CD14-positive monocyte (primary cell): ENCODE data around the gene GPR158. TPM values are rescaled to one million over a fixed set of nuclear protein-coding genes. Genes with fewer than 3 reads are reported as not detected.

Experiments
- DNase-seq, 3 donors: peaks; one replicate each; pipeline ENCODE4 v3.0.0-alpha.2; 2011 to 2022
- H2AFZ ChIP-seq: 2 replicates; pipeline ENCODE4 v1.6.0; 2012; ENCODE audit warnings: mild to moderate bottlenecking, low read depth, low read length, inconsistent platforms; ENCODE audit not compliant: insufficient read depth, poor library complexity, severe bottlenecking
- H3K27ac ChIP-seq, 2 donors: 1 replicate in 1 of 2; 2 replicates in 1 of 2; pipeline ENCODE4 v1.5.1; 2012 to 2013; ENCODE audit warnings: low read length in 2 of 2, control low read depth in 1 of 2, inconsistent platforms in 1 of 2, low read depth in 1 of 2, mild to moderate bottlenecking in 1 of 2
- H3K27me3 ChIP-seq, 2 donors: one replicate each; pipeline versions ENCODE4 v1.6.0 to v1.6.1; 2011 to 2013; ENCODE audit warnings: low read length in 2 of 2; ENCODE audit not compliant: control insufficient read depth in 2 of 2, insufficient read depth in 2 of 2
- H3K36me3 ChIP-seq, 2 donors: replicated peaks in 1 of 2; 1 replicate in 1 of 2; 2 replicates in 1 of 2; pipeline versions ENCODE4 v1.5.1 to v1.6.1; 2012 to 2013; ENCODE audit warnings: low read length in 2 of 2, control low read depth in 1 of 2, inconsistent platforms in 1 of 2, mild to moderate bottlenecking in 1 of 2; ENCODE audit not compliant: insufficient read depth in 2 of 2, control insufficient read depth in 1 of 2
- H3K4me1 ChIP-seq, 2 donors: 1 replicate in 1 of 2; 2 replicates in 1 of 2; pipeline versions ENCODE4 v1.5.1 to v1.6.1; 2012 to 2013; ENCODE audit warnings: low read length in 2 of 2, control low read depth in 1 of 2, inconsistent platforms in 1 of 2, mild to moderate bottlenecking in 1 of 2, moderate library complexity in 1 of 2; ENCODE audit not compliant: insufficient read depth in 2 of 2, control insufficient read depth in 1 of 2
- H3K4me2 ChIP-seq: replicated peaks from 2 replicates; pipeline ENCODE3; 2012; ENCODE audit warnings: low read length, moderate library complexity, mild to moderate bottlenecking; ENCODE audit not compliant: poor library complexity, severe bottlenecking; ENCODE audit errors: extremely low read depth
- H3K4me3 ChIP-seq, 3 experiments: fragments of 200-600 bp in 1 of 3; sonication (generic) in 1 of 3; replicated peaks in 1 of 3; 1 replicate in 2 of 3; 2 replicates in 1 of 3; pipeline ENCODE4 v1.5.1; 2011 to 2013; ENCODE audit warnings: low read length in 3 of 3, mild to moderate bottlenecking in 3 of 3, control low read depth in 2 of 3, low read depth in 2 of 3, inconsistent platforms in 1 of 3, moderate library complexity in 1 of 3
- H3K79me2 ChIP-seq: 2 replicates; pipeline ENCODE4 v1.6.0; 2012; ENCODE audit warnings: mild to moderate bottlenecking, control low read depth, inconsistent platforms, low read length, moderate library complexity; ENCODE audit not compliant: insufficient read depth
- H3K9ac ChIP-seq: 2 replicates; pipeline ENCODE4 v1.6.0; 2017; ENCODE audit warnings: low read length, mild to moderate bottlenecking; ENCODE audit not compliant: insufficient read depth, poor library complexity, severe bottlenecking
- H3K9me3 ChIP-seq, 2 donors: replicated peaks in 1 of 2; 1 replicate in 1 of 2; 2 replicates in 1 of 2; pipeline versions ENCODE4 v1.5.1 to v1.6.1; 2012 to 2013; ENCODE audit warnings: low read length in 2 of 2, control low read depth in 1 of 2; ENCODE audit not compliant: control insufficient read depth in 1 of 2, insufficient read depth in 1 of 2
- H4K20me1 ChIP-seq: 2 replicates; pipeline ENCODE4 v1.6.0; 2012; ENCODE audit warnings: mild to moderate bottlenecking, low read length, control low read depth, moderate library complexity; ENCODE audit not compliant: insufficient read depth
- H3K27ac Mint-ChIP-seq, 7 donors: one replicate each; pipeline ENCODE4 v1.8.0; 2020; ENCODE audit warnings: mild to moderate bottlenecking in 7 of 7, mixed read lengths in 7 of 7, moderate library complexity in 6 of 7, inconsistent platforms in 2 of 7
- H3K27me3 Mint-ChIP-seq, 3 donors: one replicate each; pipeline ENCODE4 v1.8.0; 2021 to 2022; ENCODE audit warnings: low read depth in 3 of 3, mild to moderate bottlenecking in 3 of 3, mixed read lengths in 3 of 3, moderate library complexity in 3 of 3, inconsistent platforms in 1 of 3
- H3K36me3 Mint-ChIP-seq, 2 donors: one replicate each; pipeline ENCODE4 v1.8.0; 2020; ENCODE audit warnings: mixed read lengths in 2 of 2, inconsistent platforms in 1 of 2, mild to moderate bottlenecking in 1 of 2
- H3K4me1 Mint-ChIP-seq: one replicate; pipeline ENCODE4 v1.8.0; 2020; ENCODE audit warnings: mild to moderate bottlenecking, mixed read lengths
- H3K4me3 Mint-ChIP-seq, 2 donors: one replicate each; pipeline ENCODE4 v1.8.0; 2020; ENCODE audit warnings: mild to moderate bottlenecking in 2 of 2, mixed read lengths in 2 of 2, moderate library complexity in 1 of 2
- H3K9me3 Mint-ChIP-seq, 7 donors: one replicate each; pipeline ENCODE4 v1.8.0; 2020 to 2022; ENCODE audit warnings: mixed read lengths in 7 of 7, mild to moderate bottlenecking in 6 of 7, moderate library complexity in 6 of 7, inconsistent platforms in 2 of 7
- WGBS: methylation state at CpG from one replicate; pipeline ENCODE4 v1.1.5; 2013; ENCODE audit warnings: missing lambda C conversion rate; ENCODE audit not compliant: insufficient coverage; 5-methylcytosine and 5-hydroxymethylcytosine counted together
- intact Hi-C, 2 donors: fragments of 100-400 bp; cut with micrococcal nuclease; formaldehyde crosslinking; loops; one replicate each; pipeline versions ENCODE4 v1.15.0 to v1.15.1; 2023
- polyA plus RNA-seq, 3 donors: library from polyadenylated mRNA; depleted of rRNA in 1 of 3; unstranded in 2 of 3; stranded (reverse) in 1 of 3; fragments of 300-500 nt in 2 of 3; fragments of >200 nt in 1 of 3; fragmentation: Illumina TruSeq in 2 of 3; gene quantifications; 1 replicate in 2 of 3; 2 replicates in 1 of 3; pipeline ENCODE4 v1.2.3, GENCODE V29; 2012 to 2021
- TF ChIP-seq, protein P1 (sequence below): fragments of 200-600 bp; IDR thresholded peaks from one replicate; pipeline ENCODE4 v1.8.0; 2022; ENCODE audit warnings: antibody characterized with exemption, mild to moderate bottlenecking

Gene GPR158
- polyA plus RNA-seq, 3 donors, result not detected

DNA sequence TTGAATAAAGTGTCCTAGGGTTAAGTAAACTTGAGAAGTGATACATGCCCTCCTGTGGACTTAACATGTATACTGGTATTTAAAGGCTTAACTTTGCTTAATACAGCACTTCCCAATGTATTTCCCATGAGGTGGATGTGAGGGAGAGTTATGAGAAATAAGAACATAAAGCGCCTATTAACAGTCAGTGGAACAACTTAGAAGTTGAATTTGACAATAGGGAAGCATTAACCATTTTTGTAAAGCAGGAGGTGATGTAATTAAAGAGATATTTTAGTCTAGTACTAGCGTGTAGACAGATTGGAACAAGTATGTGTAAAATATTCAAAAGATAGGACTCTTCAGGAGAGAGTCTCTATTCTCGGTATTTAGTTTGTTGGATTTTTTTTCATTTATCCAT is 322.4 kb downstream of the GPR158 start:
- Mint-ChIP-seq H3K9me3 (peaks cover 0 to 8% (median 2%) of the 10 kb centered on the region in 7 donors), H3K27ac (no peak overlapping the region), H3K4me3 (no peak overlapping the region), H3K36me3 (no peaks in the 10 kb centered on the region), H3K27me3 (peaks cover 0 to 2% (median 0%) of the 10 kb centered on the region in 3 donors), H3K4me1 (no peaks in the 10 kb centered on the region)
- no peaks in the 10 kb centered on the region for H3K36me3 ChIP-seq
- H3K79me2 ChIP-seq, result no peaks in the 10 kb centered on the region
- DNase-seq, result no peak
- TF ChIP-seq, protein P1, sequence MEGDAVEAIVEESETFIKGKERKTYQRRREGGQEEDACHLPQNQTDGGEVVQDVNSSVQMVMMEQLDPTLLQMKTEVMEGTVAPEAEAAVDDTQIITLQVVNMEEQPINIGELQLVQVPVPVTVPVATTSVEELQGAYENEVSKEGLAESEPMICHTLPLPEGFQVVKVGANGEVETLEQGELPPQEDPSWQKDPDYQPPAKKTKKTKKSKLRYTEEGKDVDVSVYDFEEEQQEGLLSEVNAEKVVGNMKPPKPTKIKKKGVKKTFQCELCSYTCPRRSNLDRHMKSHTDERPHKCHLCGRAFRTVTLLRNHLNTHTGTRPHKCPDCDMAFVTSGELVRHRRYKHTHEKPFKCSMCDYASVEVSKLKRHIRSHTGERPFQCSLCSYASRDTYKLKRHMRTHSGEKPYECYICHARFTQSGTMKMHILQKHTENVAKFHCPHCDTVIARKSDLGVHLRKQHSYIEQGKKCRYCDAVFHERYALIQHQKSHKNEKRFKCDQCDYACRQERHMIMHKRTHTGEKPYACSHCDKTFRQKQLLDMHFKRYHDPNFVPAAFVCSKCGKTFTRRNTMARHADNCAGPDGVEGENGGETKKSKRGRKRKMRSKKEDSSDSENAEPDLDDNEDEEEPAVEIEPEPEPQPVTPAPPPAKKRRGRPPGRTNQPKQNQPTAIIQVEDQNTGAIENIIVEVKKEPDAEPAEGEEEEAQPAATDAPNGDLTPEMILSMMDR, result no peak
- H2AFZ ChIP-seq, result no peak overlapping the region
- H3K9me3 ChIP-seq, result peaks cover 0 to 5% of the 10 kb centered on the region in 2 donors
- no peak overlapping the region for H3K27ac ChIP-seq
- H3K4me3 ChIP-seq, result no peak overlapping the region
- H4K20me1 ChIP-seq, result no peaks in the 10 kb centered on the region
- 67% methylated on average over 1 of the region's 3 CpGs for WGBS
- no peak overlapping the region for H3K4me2 ChIP-seq
- H3K9ac ChIP-seq, result no peak overlapping the region
- H3K27me3 ChIP-seq, result no peaks in the 10 kb centered on the region
- intact Hi-C loops, result no loop called here
- H3K4me1 ChIP-seq, result no peaks in the 10 kb centered on the region

DNA sequence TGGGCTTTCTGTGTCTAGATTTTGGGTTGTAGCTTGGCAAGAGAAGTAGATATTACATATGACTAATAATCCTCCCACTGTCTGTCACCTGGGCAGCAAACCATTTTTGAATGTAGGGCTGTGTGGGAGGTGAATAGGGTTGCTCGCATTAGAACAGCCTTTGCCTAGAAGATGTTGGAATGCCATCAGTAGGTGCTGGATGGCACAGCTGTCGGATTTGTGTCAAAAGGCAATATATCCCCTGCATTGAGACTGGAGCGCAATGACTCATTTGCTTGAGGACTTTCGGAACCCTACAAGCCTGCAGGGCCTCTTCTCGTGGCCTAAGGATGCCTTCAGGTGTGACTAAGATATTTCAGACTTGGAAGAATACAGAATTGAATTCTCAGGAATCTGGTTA is 323.8 kb downstream of the GPR158 start:
- Histone ChIP-seq H3K4me3 (no peak overlapping the region), H3K4me1 (no peaks in the 10 kb centered on the region), H3K9ac (no peak overlapping the region), H4K20me1 (no peaks in the 10 kb centered on the region), H3K27me3 (no peaks in the 10 kb centered on the region), H3K27ac (no peak overlapping the region), H3K79me2 (no peaks in the 10 kb centered on the region), H3K4me2 (no peak overlapping the region), H3K9me3 (peaks cover 0 to 5% of the 10 kb centered on the region in 2 donors), H2AFZ (no peak overlapping the region), H3K36me3 (no peaks in the 10 kb centered on the region)
- Mint-ChIP-seq H3K4me3 (no peak overlapping the region), H3K36me3 (no peaks in the 10 kb centered on the region), H3K27me3 (peaks cover 0 to 2% (median 0%) of the 10 kb centered on the region in 3 donors), H3K9me3 (peaks cover 0 to 8% (median 2%) of the 10 kb centered on the region in 7 donors), H3K27ac (no peak overlapping the region), H3K4me1 (no peaks in the 10 kb centered on the region)
- WGBS, result 100% methylated on average over 2 of the region's 5 CpGs
- DNase-seq, result no peak
- TF ChIP-seq, protein P1, result no peak
- intact Hi-C loops, result no loop called here
